Measurements from ENCODE around the gene EIF5B. TPM values are rescaled to one million over a fixed set of nuclear protein-coding genes. Genes with fewer than 3 reads are reported as not detected.

Gene EIF5B
- total and polyA plus RNA-seq, 2 of the 8 experiments (the other 6 are each of a cell fraction or from before 2014, with no cell fraction given) = 10.7 to 64.5 TPM

- H4K20me1 ChIP-seq (replicated peaks in 1 of 2; ENCODE audit: control insufficient read depth in 1 of 2, insufficient read depth in 2 of 2, low read length in 2 of 2) = no peaks in the 10 kb centered on the region
- CTCF ChIA-PET (ENCODE audit: partially characterized antibody) = no interaction called here
Measured at GRCh38 chr2:99297994-99298393, 39.2 kb upstream of the EIF5B start.

More at GRCh38 chr2:99297994-99298393, 39.2 kb upstream of the EIF5B start:
- Histone ChIP-seq H2BK20ac (ENCODE audit: low read length) (no peak overlapping the region), H3K9me3 (ENCODE audit: insufficient read depth in 2 of 2, low read depth in 1 of 2, low read length in 1 of 2) (no peaks in the 10 kb centered on the region), H3K36me3 (ENCODE audit: control insufficient read depth in 2 of 4, insufficient read depth in 4 of 4, low read length in 3 of 4) (no peaks in the 10 kb centered on the region), H2BK15ac (ENCODE audit: low read length) (no peak overlapping the region), H2BK120ac (replicated peaks; ENCODE audit: low read depth, low read length) (no peak overlapping the region), H3K27ac (ENCODE audit: low read depth, low read length) (no peak overlapping the region), H3K79me2 (ENCODE audit: control insufficient read depth in 1 of 2, insufficient read depth in 2 of 2, low read length in 2 of 2) (no peaks in the 10 kb centered on the region), H3K9ac (replicated peaks in 1 of 4; ENCODE audit: extremely low read depth in 1 of 4, low read depth in 3 of 4, low read length in 3 of 4) (no peak overlapping the region), H3K4me1 (replicated peaks in 1 of 4; ENCODE audit: control insufficient read depth in 3 of 4, insufficient read depth in 4 of 4, low read length in 3 of 4) (no peaks in the 10 kb centered on the region), H3K18ac (ENCODE audit: extremely low read depth, low read length) (no peak overlapping the region), H4K91ac (replicated peaks; ENCODE audit: insufficient read length, low read length) (no peak overlapping the region), H4K8ac (ENCODE audit: extremely low read depth, insufficient read depth, low read length) (no peak overlapping the region), H2AFZ (ENCODE audit: low read length) (no peak overlapping the region), H3K79me1 (ENCODE audit: low read depth, low read length) (no peaks in the 10 kb centered on the region), H2AK5ac (ENCODE audit: low read depth, low read length) (no peak overlapping the region), H3K27me3 (replicated peaks in 1 of 4; ENCODE audit: control insufficient read depth in 3 of 4, extremely low read depth in 1 of 4, insufficient read depth in 3 of 4, low read length in 3 of 4) (no peaks in the 10 kb centered on the region), H3K56ac (replicated peaks; ENCODE audit: insufficient read length, low read depth, low read length) (no peak overlapping the region), H3K4me2 (ENCODE audit: insufficient read depth in 1 of 2, low read depth in 2 of 2, low read length in 2 of 2) (no peak overlapping the region), H3K4ac (replicated peaks; ENCODE audit: insufficient read length, low read depth, low read length) (no peak overlapping the region), H2BK12ac (ENCODE audit: low read depth, low read length) (no peak overlapping the region), H4K5ac (ENCODE audit: insufficient read length, low read depth, low read length) (no peak overlapping the region), H3K23ac (ENCODE audit: insufficient read length) (no peak overlapping the region), H3K23me2 (ENCODE audit: low read depth, low read length) (no peaks in the 10 kb centered on the region), H3K14ac (ENCODE audit: insufficient read length) (no peak overlapping the region), H2BK5ac (ENCODE audit: low read depth, low read length) (no peak overlapping the region), H3K4me3 (ENCODE audit: extremely low read depth in 1 of 4, insufficient read depth in 2 of 4, low read depth in 3 of 4, low read length in 4 of 4) (no peak overlapping the region)
- WGBS, 2 experiments (ENCODE audit: extremely low coverage in 1 of 2, insufficient coverage in 1 of 2, insufficient read length in 1 of 2, insufficient replicate concordance in 2 of 2, low coverage in 1 of 2, low lambda C conversion rate in 2 of 2, missing lambda C conversion rate in 1 of 2) = 97% methylated on average over 2 of the region's 2 CpGs; no CpG with 5 or more reads in 1 of the 2 experiments
- POLR2A ChIA-PET (ENCODE audit: partially characterized antibody) = no interaction called here
- no peak for DNase-seq (ENCODE audit: low read depth in 1 of 2, low spot score in 2 of 2)
- FAIRE-seq = no peak
- no peak for TF ChIP-seq JUND (IDR thresholded peaks at IDR 0.05; ENCODE audit: low read length)
- no peak for TF ChIP-seq SIX5 (IDR thresholded peaks at IDR 0.05; ENCODE audit: low read depth, low read length)
- TF ChIP-seq EZH2 (IDR thresholded peaks at IDR 0.05; ENCODE audit: low read depth, low read length, severe bottlenecking) = no peak
- no peak for TF ChIP-seq GTF2F1 (IDR thresholded peaks at IDR 0.05; ENCODE audit: borderline replicate concordance, low read depth, low read length)
- TF ChIP-seq NRF1 (IDR thresholded peaks at IDR 0.05; ENCODE audit: low read depth, low read length) = no peak
- TF ChIP-seq CTCF (IDR thresholded peaks at IDR 0.05; ENCODE audit: control extremely low read depth in 1 of 3, insufficient read depth in 1 of 3, low read depth in 1 of 3, low read length in 3 of 3) = no peak
- no peak for TF ChIP-seq MAFK (IDR thresholded peaks at IDR 0.05; ENCODE audit: low read depth, low read length)
- no peak for TF ChIP-seq RBBP5 (IDR thresholded peaks at IDR 0.05; ENCODE audit: borderline replicate concordance, low read depth, low read length)
- TF ChIP-seq CBX8 (IDR thresholded peaks at IDR 0.05; ENCODE audit: borderline replicate concordance, low read depth, low read length) = no peak

Measured in H1 (cell line).